Stimulated activated CD4-positive, alpha-beta T cell treated with anti-CD3 and anti-CD28 coated beads, Interleukin-4, amount 100 ng/mL, for 24 hours (primary cell): Measurements from ENCODE around the gene CAPZB.

Source experiments
- DNase-seq: peaks from one replicate; pipeline ENCODE4 v3.0.0-alpha.2; 2020

CAPZB gene

GRCh38 chr1:19381261-19381660 is 104.1 kb downstream of the CAPZB start:
- no peak for DNase-seq

GRCh38 chr1:19377812-19378718 is 107.3 kb downstream of the CAPZB start:
- DNase-seq, result peak; percentile 28

- no peak for DNase-seq
Measured at GRCh38 chr1:19376428-19377372, 108.6 kb downstream of the CAPZB start.

GRCh38 chr1:19375631-19376400 is 109.5 kb downstream of the CAPZB start:
- DNase-seq, result no peak

- DNase-seq, result no peak
Measured at GRCh38 chr1:19374926-19375325, 110.4 kb downstream of the CAPZB start.

- no peak for DNase-seq
Measured at GRCh38 chr1:19374083-19374801, 111.1 kb downstream of the CAPZB start.

- no peak for DNase-seq
Measured at GRCh38 chr1:19373211-19374082, 111.9 kb downstream of the CAPZB start.

- no peak for DNase-seq
Measured at GRCh38 chr1:19372602-19373001, 112.7 kb downstream of the CAPZB start.

GRCh38 chr1:19372136-19372514 is 113.2 kb downstream of the CAPZB start:
- DNase-seq, result no peak

- no peak for DNase-seq
Measured at GRCh38 chr1:19371226-19372135, 113.9 kb downstream of the CAPZB start.

- no peak for DNase-seq
Measured at GRCh38 chr1:19370453-19371170, 114.7 kb downstream of the CAPZB start.

- DNase-seq, result no peak
Measured at GRCh38 chr1:19369396-19370090, 115.8 kb downstream of the CAPZB start.

GRCh38 chr1:19368964-19369363 is 116.4 kb downstream of the CAPZB start:
- no peak for DNase-seq

- DNase-seq, result no peak
Measured at GRCh38 chr1:19368050-19368449, 117.3 kb downstream of the CAPZB start.

- DNase-seq, result no peak
Measured at GRCh38 chr1:19367584-19368041, 117.7 kb downstream of the CAPZB start.

GRCh38 chr1:19366599-19367536 is 118.5 kb downstream of the CAPZB start:
- DNase-seq, result no peak

- no peak for DNase-seq
Measured at GRCh38 chr1:19365721-19366120, 119.6 kb downstream of the CAPZB start.
